GM19467 (cell line): ENCODE data around the gene RAPGEF4.

Source experiments
- ATAC-seq: cut with Tn5 transposase; IDR thresholded peaks from one replicate; pipeline ENCODE4 v1.9.1; 2021; ENCODE audit warnings: mild to moderate bottlenecking, moderate library complexity; ENCODE audit not compliant: unreplicated experiment

RAPGEF4 gene

GRCh38 chr2:172993931-172994717, 258.5 kb downstream of the RAPGEF4 start:
- no peak for ATAC-seq

DNA sequence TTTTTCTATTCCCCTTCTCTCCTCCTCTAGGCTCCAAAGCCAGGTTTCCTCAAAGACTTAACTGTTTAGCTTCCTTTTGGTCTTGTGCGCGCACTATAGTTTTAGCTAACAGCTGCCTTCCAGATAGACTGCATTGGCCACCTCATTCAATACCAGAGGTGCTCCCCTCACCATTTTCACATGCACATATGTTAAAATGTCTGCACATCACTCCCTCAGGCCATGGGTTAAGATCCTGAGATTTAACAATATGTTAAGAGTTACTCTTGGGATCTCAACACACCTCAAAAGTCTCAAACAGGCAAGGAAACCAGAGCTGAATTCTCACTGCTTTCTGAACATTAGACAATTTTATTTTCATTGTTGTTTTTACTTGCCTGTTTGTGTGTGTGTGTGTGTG, 259.2 kb downstream of the RAPGEF4 start:
- ATAC-seq, result no peak

- ATAC-seq, result no peak
Observed at GRCh38 chr2:172995323-172996244, 259.9 kb downstream of the RAPGEF4 start.

GRCh38 chr2:172996387-172996961, 260.8 kb downstream of the RAPGEF4 start:
- no peak for ATAC-seq

DNA sequence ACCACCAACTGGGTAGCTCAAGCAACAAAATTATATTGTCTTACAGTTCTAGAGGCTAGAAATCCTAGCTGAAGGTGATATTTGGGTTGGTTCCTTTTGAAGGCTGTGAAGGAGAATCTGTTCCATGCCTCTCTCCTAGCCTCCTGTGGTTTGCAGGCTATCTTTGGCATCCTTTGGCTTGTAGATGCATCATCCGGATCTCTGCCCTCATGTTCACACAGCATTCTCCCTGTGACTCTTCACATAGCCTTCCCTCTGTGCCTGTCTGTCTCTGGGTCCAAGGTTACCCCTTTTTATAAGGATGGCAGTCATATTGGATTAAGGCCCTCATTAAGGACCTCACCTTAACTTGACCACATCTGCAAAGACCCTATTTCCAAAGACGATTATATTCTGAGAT, 261.4 kb downstream of the RAPGEF4 start:
- ATAC-seq, result no peak

DNA sequence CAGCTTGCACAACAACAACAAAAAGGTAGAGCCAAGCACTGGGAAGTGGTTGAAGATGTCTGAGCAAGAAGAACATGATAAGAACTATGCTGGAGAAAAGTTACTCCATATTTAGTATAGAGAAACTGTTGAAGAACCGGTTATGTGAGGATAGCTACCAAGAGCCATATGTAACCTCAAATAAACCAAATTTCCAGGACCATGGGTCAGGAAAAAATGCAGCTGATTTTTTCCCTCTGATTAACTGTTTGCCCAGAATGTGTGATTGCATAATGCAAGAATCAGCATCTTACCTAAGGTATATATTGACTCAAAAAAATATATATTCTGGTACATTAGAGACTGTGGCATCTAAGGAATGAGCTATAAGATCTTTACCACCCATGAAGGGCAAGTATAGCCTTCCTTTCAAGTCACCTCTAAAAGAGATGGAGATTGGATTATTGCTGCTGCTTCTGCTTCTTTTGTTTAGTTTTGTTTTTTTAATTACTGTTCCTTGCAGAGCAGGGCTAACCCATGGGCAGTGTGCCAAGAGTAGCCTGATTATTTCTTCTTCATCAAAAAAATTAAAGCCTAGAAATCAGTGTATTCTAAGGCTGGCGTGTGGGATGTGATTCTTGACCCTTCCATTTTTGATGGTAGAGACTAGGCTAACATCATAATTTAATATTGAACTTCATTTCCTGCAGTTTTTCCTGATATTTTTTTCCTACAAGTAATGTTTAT, 263.1 kb downstream of the RAPGEF4 start:
- no peak for ATAC-seq

GRCh38 chr2:172999641-173000386, 264.2 kb downstream of the RAPGEF4 start:
- no peak for ATAC-seq

- no peak for ATAC-seq
Observed at GRCh38 chr2:173001664-173002604, 266.3 kb downstream of the RAPGEF4 start.

- no peak for ATAC-seq
Observed at GRCh38 chr2:173002751-173003541, 267.3 kb downstream of the RAPGEF4 start.

DNA sequence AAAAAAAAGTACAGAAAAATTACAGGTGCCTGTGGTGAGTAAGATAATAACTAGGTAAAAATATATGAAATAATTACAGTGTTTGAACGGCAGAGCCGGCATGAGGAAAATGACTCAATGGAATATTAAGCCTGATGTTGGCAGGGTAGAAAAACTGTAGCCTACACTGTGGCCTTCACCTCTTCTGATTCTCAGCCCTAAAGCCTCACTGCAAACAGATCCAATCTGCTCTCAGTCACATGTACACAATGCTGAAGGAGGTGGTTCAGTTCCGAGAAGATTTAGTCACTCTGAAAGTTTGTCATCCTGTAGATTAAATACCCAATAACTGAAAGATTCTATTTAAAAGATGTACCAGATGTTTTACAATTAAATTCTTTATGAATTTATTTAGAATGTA, 273.1 kb downstream of the RAPGEF4 start:
- ATAC-seq, result no peak

- no peak for ATAC-seq
Observed at GRCh38 chr2:173010233-173010632, 274.6 kb downstream of the RAPGEF4 start.

- ATAC-seq, result no peak
Observed at GRCh38 chr2:173016451-173016850, 280.8 kb downstream of the RAPGEF4 start.

DNA sequence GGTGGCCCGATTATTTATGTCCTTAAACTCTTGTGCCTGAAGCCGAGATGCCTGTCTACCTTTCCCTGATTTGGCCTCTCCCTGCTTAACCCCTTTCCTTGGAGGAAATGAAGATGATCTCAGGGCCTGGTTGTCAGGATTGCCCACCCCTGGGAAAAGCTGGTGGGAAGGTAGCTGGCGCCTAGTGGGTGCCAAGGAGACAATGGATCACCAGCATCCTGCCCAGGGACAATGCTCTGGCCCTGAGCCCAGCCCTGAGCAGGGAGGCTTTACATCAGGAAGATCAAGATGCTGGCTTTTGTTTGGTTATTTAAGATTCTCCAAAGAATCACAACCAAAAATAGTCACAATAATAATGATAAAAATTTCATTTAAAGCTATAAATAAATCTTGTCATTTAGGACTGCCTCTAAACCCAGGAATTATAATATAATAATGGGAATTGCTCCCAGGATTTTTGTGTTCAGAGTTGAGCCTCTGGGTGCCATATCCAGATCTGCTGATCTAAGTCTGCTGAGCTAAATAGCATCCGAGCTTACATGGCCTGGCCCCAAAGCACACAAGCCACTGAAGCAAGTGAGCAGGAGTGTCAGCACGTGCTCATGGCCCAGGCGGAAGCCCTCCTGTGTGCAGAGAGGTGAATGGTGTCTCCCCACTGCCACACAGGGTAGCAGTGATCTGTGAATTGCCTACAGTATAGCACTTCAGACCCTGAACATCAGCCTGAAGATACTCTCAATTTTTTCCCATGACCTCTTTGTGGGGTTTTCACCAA, 282.2 kb downstream of the RAPGEF4 start:
- ATAC-seq, result no peak

- no peak for ATAC-seq
Observed at GRCh38 chr2:173019755-173020154, 284.1 kb downstream of the RAPGEF4 start.

DNA sequence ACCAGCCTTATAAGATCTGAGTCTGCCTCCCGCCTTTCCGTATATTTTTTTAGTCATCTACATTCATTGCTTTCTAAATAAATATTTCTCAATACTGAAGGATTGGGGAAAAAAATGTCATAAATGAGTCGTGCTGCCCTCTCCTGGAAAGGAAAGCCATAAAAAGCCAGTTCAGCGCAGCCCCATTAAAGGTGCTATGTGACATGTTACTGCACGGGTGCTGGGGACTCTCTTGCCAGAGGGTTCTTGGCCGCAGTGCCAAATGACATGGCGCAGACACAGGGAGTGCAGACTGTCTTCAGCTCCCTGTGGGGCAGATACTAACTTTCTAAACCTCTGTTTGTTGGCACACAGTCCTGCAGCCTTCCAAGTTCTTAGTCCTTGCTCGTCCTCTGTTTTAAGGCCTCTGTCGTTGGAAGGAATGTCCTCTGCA, 286.3 kb downstream of the RAPGEF4 start:
- no peak for ATAC-seq

- ATAC-seq, result no peak
Observed at GRCh38 chr2:173023718-173024117, 288.1 kb downstream of the RAPGEF4 start.

GRCh38 chr2:173026479-173026878, 290.8 kb downstream of the RAPGEF4 start:
- no peak for ATAC-seq
